ENCODE results near the gene KDM7A.

KDM7A gene

DNA sequence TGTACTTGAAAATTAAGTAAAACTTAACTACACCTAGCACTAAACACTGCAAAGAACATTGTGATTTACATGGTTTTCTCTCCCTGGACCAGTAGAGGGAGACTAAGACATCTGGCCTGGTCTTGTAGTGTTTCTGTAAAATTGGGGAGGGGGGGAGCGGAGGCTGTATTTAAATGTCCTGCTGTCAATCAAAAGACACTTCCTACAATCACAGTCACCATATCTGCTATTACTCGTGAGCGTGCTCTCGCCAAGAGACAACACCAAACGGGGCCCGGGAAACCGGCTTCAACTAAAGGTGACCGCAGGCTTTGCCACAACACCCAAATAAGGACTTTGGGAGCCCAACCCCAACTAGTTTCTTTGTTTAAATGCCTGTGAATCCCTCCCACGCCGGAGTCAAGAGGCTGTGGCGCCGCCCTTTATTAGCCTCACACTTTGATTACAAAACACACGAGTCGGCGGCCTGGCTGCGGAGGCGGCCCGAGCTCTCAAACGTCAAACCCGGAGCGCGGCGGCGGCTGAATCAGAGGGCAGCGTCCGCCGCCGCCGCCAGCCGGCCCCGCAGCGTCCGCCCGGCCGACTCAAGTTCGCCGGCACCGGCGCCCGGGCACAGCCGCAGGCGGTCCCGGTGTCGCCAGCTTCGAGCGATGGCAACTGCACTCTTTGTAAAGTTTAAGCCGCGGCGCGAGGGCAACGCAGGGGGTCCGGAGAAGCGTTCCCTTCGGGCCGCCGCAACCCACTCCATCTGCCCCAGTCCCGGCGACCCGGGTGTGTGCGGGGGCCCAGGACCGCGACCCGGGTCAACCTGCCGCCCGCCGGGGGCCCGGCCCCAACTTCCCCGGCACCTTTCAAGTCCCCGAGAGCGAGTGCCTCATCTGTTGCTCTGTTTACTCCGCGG lies 1.3 kb downstream of the KDM7A start (continued):
- TF ChIP-seq, protein P1, sequence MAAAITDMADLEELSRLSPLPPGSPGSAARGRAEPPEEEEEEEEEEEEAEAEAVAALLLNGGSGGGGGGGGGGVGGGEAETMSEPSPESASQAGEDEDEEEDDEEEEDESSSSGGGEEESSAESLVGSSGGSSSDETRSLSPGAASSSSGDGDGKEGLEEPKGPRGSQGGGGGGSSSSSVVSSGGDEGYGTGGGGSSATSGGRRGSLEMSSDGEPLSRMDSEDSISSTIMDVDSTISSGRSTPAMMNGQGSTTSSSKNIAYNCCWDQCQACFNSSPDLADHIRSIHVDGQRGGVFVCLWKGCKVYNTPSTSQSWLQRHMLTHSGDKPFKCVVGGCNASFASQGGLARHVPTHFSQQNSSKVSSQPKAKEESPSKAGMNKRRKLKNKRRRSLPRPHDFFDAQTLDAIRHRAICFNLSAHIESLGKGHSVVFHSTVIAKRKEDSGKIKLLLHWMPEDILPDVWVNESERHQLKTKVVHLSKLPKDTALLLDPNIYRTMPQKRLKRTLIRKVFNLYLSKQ (tag by site-specific recombination; IDR thresholded peaks at IDR 0.05; ENCODE audit: borderline replicate concordance): no peak
- TF ChIP-seq, protein P2, sequence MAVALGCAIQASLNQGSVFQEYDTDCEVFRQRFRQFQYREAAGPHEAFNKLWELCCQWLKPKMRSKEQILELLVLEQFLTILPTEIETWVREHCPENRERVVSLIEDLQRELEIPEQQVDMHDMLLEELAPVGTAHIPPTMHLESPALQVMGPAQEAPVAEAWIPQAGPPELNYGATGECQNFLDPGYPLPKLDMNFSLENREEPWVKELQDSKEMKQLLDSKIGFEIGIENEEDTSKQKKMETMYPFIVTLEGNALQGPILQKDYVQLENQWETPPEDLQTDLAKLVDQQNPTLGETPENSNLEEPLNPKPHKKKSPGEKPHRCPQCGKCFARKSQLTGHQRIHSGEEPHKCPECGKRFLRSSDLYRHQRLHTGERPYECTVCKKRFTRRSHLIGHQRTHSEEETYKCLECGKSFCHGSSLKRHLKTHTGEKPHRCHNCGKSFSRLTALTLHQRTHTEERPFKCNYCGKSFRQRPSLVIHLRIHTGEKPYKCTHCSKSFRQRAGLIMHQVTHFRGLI (tag by site-specific recombination; IDR thresholded peaks at IDR 0.05): peak; percentile 91
- no peak for TF ChIP-seq YY2 (tag by site-specific recombination; IDR thresholded peaks at IDR 0.05)
- TF ChIP-seq, protein P3, sequence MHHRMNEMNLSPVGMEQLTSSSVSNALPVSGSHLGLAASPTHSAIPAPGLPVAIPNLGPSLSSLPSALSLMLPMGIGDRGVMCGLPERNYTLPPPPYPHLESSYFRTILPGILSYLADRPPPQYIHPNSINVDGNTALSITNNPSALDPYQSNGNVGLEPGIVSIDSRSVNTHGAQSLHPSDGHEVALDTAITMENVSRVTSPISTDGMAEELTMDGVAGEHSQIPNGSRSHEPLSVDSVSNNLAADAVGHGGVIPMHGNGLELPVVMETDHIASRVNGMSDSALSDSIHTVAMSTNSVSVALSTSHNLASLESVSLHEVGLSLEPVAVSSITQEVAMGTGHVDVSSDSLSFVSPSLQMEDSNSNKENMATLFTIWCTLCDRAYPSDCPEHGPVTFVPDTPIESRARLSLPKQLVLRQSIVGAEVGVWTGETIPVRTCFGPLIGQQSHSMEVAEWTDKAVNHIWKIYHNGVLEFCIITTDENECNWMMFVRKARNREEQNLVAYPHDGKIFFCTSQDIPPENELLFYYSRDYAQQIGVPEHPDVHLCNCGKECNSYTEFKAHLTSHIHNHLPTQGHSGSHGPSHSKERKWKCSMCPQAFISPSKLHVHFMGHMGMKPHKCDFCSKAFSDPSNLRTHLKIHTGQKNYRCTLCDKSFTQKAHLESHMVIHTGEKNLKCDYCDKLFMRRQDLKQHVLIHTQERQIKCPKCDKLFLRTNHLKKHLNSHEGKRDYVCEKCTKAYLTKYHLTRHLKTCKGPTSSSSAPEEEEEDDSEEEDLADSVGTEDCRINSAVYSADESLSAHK (tag by site-specific recombination; IDR thresholded peaks at IDR 0.05): peak; percentile 90
- no peak for TF ChIP-seq ZNF302 (tag by site-specific recombination; IDR thresholded peaks at IDR 0.05; ENCODE audit: low read depth)
- TF ChIP-seq YY1 (tag by site-specific recombination; IDR thresholded peaks at IDR 0.05): no peak
- TF ChIP-seq, protein P4, sequence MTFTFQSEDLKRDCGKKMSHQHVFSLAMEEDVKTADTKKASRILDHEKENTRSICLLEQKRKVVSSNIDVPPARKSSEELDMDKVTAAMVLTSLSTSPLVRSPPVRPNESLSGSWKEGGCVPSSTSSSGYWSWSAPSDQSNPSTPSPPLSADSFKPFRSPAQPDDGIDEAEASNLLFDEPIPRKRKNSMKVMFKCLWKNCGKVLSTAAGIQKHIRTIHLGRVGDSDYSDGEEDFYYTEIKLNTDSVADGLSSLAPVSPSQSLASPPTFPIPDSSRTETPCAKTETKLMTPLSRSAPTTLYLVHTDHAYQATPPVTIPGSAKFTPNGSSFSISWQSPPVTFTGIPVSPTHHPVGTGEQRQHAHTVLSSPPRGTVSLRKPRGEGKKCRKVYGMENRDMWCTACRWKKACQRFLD (tag by site-specific recombination; IDR thresholded peaks at IDR 0.05): no peak
- no peak for TF ChIP-seq ZNF658 (tag by site-specific recombination; IDR thresholded peaks at IDR 0.05)
- TF ChIP-seq MYNN (tag by site-specific recombination; IDR thresholded peaks at IDR 0.05; ENCODE audit: borderline replicate concordance): no peak
- no peak for TF ChIP-seq ZSCAN4 (tag by site-specific recombination; IDR thresholded peaks at IDR 0.05)
- no peak for TF ChIP-seq ZNF350 (tag by site-specific recombination; IDR thresholded peaks at IDR 0.05)
- peak; percentile 58; the same call in 1 of the 2 replicates for TF ChIP-seq CTCF (tag by site-specific recombination; IDR thresholded peaks at IDR 0.05)
- TF ChIP-seq, protein P5, sequence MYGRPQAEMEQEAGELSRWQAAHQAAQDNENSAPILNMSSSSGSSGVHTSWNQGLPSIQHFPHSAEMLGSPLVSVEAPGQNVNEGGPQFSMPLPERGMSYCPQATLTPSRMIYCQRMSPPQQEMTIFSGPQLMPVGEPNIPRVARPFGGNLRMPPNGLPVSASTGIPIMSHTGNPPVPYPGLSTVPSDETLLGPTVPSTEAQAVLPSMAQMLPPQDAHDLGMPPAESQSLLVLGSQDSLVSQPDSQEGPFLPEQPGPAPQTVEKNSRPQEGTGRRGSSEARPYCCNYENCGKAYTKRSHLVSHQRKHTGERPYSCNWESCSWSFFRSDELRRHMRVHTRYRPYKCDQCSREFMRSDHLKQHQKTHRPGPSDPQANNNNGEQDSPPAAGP (tag by site-specific recombination; IDR thresholded peaks at IDR 0.05): no peak
- no peak for TF ChIP-seq ZNF510 (tag by site-specific recombination; IDR thresholded peaks at IDR 0.05; ENCODE audit: insufficient replicate concordance)
- TF ChIP-seq ZNF692 (tag by site-specific recombination; IDR thresholded peaks at IDR 0.05): 0 out of 2 replicates have a peak, but pooled peaks have one; percentile 8
- no peak for TF ChIP-seq ZNF394 (tag by site-specific recombination; IDR thresholded peaks at IDR 0.05; ENCODE audit: borderline replicate concordance)
- no peak for TF ChIP-seq ZNF354C (tag by site-specific recombination; IDR thresholded peaks at IDR 0.05; ENCODE audit: borderline replicate concordance, low read depth)
- no peak for TF ChIP-seq ZNF785 (tag by site-specific recombination; IDR thresholded peaks at IDR 0.05)
- TF ChIP-seq ZIC2 (tag by site-specific recombination; IDR thresholded peaks at IDR 0.05): 0 out of 2 replicates have a peak, but pooled peaks have one; percentile 7
- no peak for TF ChIP-seq ZBTB10 (tag by site-specific recombination; IDR thresholded peaks at IDR 0.05)
- TF ChIP-seq ZNF391 (tag by site-specific recombination; IDR thresholded peaks at IDR 0.05; ENCODE audit: borderline replicate concordance, low read depth): no peak
- TF ChIP-seq ZNF571 (tag by site-specific recombination; IDR thresholded peaks at IDR 0.05): no peak

Measured in HEK293 (cell line).